Fibroblast of pulmonary artery (primary cell): Measurements from ENCODE around the gene PAX4.
A peak's percentile ranks its signal among the peaks of the same experiment; 100 is the strongest.

ENCODE experiments used
- DNase-seq: peaks from one replicate; pipeline ENCODE4 v3.0.0-alpha.2; 2010; ENCODE audit warnings: low read depth
- H3K4me3 ChIP-seq: replicated peaks from 2 replicates; pipeline ENCODE4 v1.5.1; 2011; ENCODE audit warnings: low read depth, mild to moderate bottlenecking, control low read depth, low read length, moderate library complexity
- CTCF ChIP-seq: IDR thresholded peaks from 2 replicates; pipeline ENCODE4 v1.5.1; 2011; ENCODE audit warnings: mild to moderate bottlenecking, control low read depth, low read length, inconsistent platforms; ENCODE audit errors: missing control alignments

PAX4 gene, protein sequence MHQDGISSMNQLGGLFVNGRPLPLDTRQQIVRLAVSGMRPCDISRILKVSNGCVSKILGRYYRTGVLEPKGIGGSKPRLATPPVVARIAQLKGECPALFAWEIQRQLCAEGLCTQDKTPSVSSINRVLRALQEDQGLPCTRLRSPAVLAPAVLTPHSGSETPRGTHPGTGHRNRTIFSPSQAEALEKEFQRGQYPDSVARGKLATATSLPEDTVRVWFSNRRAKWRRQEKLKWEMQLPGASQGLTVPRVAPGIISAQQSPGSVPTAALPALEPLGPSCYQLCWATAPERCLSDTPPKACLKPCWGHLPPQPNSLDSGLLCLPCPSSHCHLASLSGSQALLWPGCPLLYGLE

DNA sequence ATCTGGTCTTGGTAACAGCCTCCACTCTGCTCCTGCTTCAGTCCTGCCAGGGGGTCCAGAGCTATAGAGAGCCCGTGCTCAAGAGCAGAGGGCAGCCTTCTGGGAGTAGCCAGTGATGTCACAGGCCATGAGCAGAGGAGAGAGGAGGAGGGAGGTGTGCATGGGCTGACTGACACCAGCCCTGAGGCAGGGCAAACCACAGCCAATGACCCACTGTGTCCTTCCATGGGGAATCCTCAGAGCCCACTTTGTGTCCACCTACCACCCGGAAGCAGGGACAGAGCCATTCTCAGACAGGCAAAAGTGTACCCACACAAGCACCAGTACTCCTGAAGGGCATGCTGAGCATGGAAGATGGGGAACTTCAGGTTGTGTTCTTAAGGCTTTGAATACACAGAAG, at the start of gene PAX4:
Gene PAX4 (minus strand): TSS at position 101 of the 400 bp plus-strand sequence. CDS start 2,214 bp downstream, outside the sequence.
- no peak for DNase-seq
- TF ChIP-seq CTCF, result no peak
- H3K4me3 ChIP-seq, result no peak within 1 kb of the TSS

DNA sequence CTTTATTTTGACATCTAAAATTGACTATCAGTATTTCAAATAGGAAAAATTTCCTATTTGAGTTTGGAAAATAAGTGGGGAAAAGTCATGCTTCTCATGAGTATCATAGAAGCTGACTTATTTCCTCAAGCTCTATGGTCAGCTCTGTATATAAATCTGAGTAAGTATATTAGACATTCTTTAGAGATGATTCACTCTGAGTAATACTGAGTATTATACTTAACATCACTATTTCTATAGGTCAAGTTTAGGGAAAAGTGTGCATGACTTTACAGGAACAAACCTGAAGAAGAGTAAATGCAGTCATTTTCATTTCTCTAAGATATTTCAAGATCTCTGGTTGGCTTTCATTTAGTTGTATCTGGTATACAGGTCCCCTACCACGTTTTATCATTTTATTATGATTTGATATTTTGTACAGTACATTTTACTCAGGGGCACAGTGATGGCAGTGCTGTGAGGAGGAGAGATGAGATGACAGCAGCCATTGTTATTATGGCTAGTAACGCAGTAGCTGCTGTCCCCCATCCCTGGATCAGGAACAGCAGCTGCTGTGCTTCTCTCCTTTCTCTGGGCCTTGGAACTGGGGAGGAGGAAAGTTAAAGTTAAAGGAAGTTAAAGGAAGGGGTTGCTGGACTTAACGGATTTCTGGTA, 49.2 kb upstream of the PAX4 start:
- DNase-seq, result peak; percentile 52
- TF ChIP-seq CTCF, result no peak
- no peak overlapping the region for H3K4me3 ChIP-seq

GRCh38 chr7:127666602-127667001, 48.7 kb upstream of the PAX4 start:
- DNase-seq, result no peak
- H3K4me3 ChIP-seq, result no peak overlapping the region
- no peak for TF ChIP-seq CTCF

- no peak for DNase-seq
- no peak overlapping the region for H3K4me3 ChIP-seq
- no peak for TF ChIP-seq CTCF
These were observed 48.0 kb upstream of the PAX4 start for GRCh38 chr7:127665922-127666321.

DNA sequence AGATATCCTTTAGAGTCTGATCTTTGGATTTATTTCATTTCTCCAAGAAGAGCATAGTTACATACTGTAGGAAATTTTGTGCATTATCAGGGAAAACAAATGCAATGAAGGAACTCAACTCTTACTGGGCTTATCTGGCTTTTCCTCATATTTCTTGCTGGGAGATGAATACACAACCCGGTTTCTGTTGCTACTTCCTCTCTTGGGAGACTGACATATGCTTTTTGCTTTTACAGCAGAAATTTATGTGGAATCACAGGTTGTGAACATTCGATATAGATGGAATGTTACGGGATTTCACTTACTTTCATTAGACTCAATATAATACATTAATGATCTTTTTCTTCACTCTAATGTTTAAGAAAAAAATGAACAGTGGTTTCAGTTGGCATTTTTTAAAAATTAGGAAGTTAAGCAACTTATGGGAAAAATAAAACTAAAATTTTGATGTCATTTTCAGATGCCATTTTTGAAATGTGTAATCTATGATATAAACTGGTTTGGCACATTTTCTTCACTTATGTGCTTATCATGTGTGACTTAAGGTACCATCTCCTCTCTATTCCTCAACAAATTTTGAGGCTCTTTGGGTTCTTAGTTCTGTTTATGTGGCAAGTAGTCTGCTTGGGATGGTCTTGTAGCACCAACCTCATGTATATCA, 41.2 kb upstream of the PAX4 start:
- TF ChIP-seq CTCF, result no peak
- DNase-seq, result no peak
- H3K4me3 ChIP-seq, result no peak overlapping the region

DNA sequence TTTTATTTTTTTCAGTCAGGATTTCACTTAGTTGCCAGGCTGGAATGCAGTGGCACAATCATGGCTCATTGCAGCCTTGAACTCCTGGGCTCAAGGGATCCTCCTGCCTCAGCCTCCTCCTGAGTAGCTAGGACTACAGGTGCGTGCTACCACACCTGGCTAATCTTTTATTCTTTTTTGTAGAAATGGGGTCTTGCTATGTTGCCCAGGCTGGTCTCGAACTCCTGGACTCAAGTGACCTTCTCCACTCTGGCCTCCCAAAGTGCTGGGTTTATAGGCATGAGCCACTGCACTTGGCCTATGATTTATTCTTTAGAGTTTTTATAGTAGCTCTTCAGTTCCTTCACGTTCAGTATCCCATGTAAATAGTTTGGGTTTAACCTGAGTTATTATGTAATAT, 39.6 kb upstream of the PAX4 start:
- no peak for TF ChIP-seq CTCF
- DNase-seq, result no peak
- no peak overlapping the region for H3K4me3 ChIP-seq
